Measurements from ENCODE around the gene HADHB. TPM values are rescaled to one million over a fixed set of nuclear protein-coding genes. Genes with fewer than 3 reads are reported as not detected.

The HADHB gene
- total RNA-seq, 1 experiment from 2014 or later, result 41.3 TPM

- H3K27ac ChIP-seq (ENCODE audit: insufficient read length, low read depth, low read length), result no peak overlapping the region
- H2BK12ac ChIP-seq (ENCODE audit: insufficient read length, low read depth, low read length), result no peak overlapping the region
- H3K23me2 ChIP-seq (ENCODE audit: insufficient read length, low read depth, low read length, poor library complexity, severe bottlenecking), result peaks cover 15% of the 10 kb centered on the region
- H3K79me2 ChIP-seq (ENCODE audit: insufficient read depth, low read length), result no peaks in the 10 kb centered on the region
- H4K20me1 ChIP-seq (ENCODE audit: control insufficient read depth, insufficient read depth, insufficient read length), result no peaks in the 10 kb centered on the region
- H3T11ph ChIP-seq (ENCODE audit: low read length), result no peak overlapping the region
- Mint-ChIP-seq H3K9me3 (no peaks in the 10 kb centered on the region), H3K4me3 (no peak overlapping the region), H3K36me3 (ENCODE audit: insufficient read depth in 1 of 3, low read depth in 3 of 3) (no peaks in the 10 kb centered on the region), H3K27ac (no peak overlapping the region), H3K27me3 (ENCODE audit: low read depth) (peaks cover 12% of the 10 kb centered on the region; the same call in 1 of the 2 replicates), H3K4me1 (peaks cover 7 to 14% of the 10 kb centered on the region in 2 experiments)
- no CpG with 5 or more reads among the region's 1 CpG for WGBS (ENCODE audit: extremely low coverage, insufficient read length, low lambda C conversion rate)
- H3K27me3 ChIP-seq (ENCODE audit: insufficient read depth, low read length), result no peaks in the 10 kb centered on the region
- H2AK5ac ChIP-seq (ENCODE audit: insufficient read length, low read length), result no peak overlapping the region
- no peaks in the 10 kb centered on the region for H3K79me1 ChIP-seq (ENCODE audit: insufficient read depth, low read depth, low read length, poor library complexity, severe bottlenecking)
- no peak overlapping the region for H4K8ac ChIP-seq (replicated peaks; ENCODE audit: insufficient read length, low read depth, low read length)
- H4K91ac ChIP-seq (ENCODE audit: insufficient read length, low read depth, low read length), result no peak overlapping the region
- H3K4me1 ChIP-seq (ENCODE audit: insufficient read depth, low read length), result 0 out of 2 replicates have a peak, but pooled peaks cover 5% of the 10 kb centered on the region
- no peak overlapping the region for H4K5ac ChIP-seq (ENCODE audit: insufficient read length, low read depth, low read length)
- no peak overlapping the region for H2BK120ac ChIP-seq (ENCODE audit: low read depth, low read length, poor library complexity, severe bottlenecking)
- no peak overlapping the region for H3K56ac ChIP-seq (ENCODE audit: insufficient read length, low read depth, low read length)
- no peak overlapping the region for H2BK5ac ChIP-seq (ENCODE audit: insufficient read length, low read length)
- H3K23ac ChIP-seq (ENCODE audit: insufficient read length, low read depth, low read length), result no peak overlapping the region
- no peak overlapping the region for H3K4ac ChIP-seq (ENCODE audit: low read depth, low read length)
- no peak overlapping the region for H2AFZ ChIP-seq (ENCODE audit: low read length)
- no peak overlapping the region for H3K9ac ChIP-seq (ENCODE audit: extremely low read depth, insufficient read length, low read length)
- TF ChIP-seq CTCF (conservative IDR thresholded peaks at IDR 0.05), result no peak
- no peak overlapping the region for H2BK15ac ChIP-seq (ENCODE audit: low read depth, low read length)
- no peak overlapping the region for H3K4me2 ChIP-seq (ENCODE audit: insufficient read depth, insufficient read length, low read length)
- H2BK20ac ChIP-seq (ENCODE audit: low read depth, low read length, poor library complexity, severe bottlenecking), result no peak overlapping the region
- no peak for DNase-seq
- H3K9me3 ChIP-seq (ENCODE audit: control insufficient read depth, low read depth, low read length), result no peaks in the 10 kb centered on the region
- no peak overlapping the region for H3K14ac ChIP-seq (ENCODE audit: insufficient read depth, low read length)
- no peak overlapping the region for H3K18ac ChIP-seq (ENCODE audit: insufficient read length, low read depth, low read length)
Measured at GRCh38 chr2:26295511-26295910, 50.8 kb downstream of the HADHB start.

All from H9 (cell line).